Thymus (tissue), 11 donors: ENCODE measurements around the gene TBC1D8. TPM values are rescaled to one million over a fixed set of nuclear protein-coding genes. Genes with fewer than 3 reads are reported as not detected.

Experiments used
- DNase-seq, 9 donors: peaks; one replicate each; pipeline ENCODE4 v3.0.0-alpha.2; 2013; ENCODE audit warnings: low spot score in 9 of 9, low read depth in 6 of 9, missing footprints in 1 of 9
- H3K27ac ChIP-seq, 2 donors: one replicate each; pipeline ENCODE4 v1.5.1; 2013; ENCODE audit warnings: control low read depth in 1 of 2, low read depth in 1 of 2, low read length in 1 of 2, mild to moderate bottlenecking in 1 of 2, moderate library complexity in 1 of 2
- H3K27me3 ChIP-seq, 2 donors: one replicate each; pipeline ENCODE4 v1.5.1; 2013; ENCODE audit warnings: low read length in 1 of 2; ENCODE audit not compliant: control insufficient read depth in 2 of 2, insufficient read depth in 1 of 2
- H3K36me3 ChIP-seq, 2 donors: one replicate each; pipeline ENCODE4 v1.5.1; 2013; ENCODE audit warnings: low read length in 1 of 2, mild to moderate bottlenecking in 1 of 2, moderate library complexity in 1 of 2; ENCODE audit not compliant: control insufficient read depth in 2 of 2, insufficient read depth in 2 of 2
- H3K4me1 ChIP-seq, 2 donors: one replicate each; pipeline ENCODE4 v1.5.1; 2013; ENCODE audit warnings: low read length in 2 of 2; ENCODE audit not compliant: control insufficient read depth in 2 of 2, insufficient read depth in 2 of 2
- H3K4me3 ChIP-seq, 2 donors: one replicate each; pipeline ENCODE4 v1.5.1; 2013; ENCODE audit warnings: low read length in 2 of 2, control low read depth in 1 of 2, mild to moderate bottlenecking in 1 of 2
- H3K9me3 ChIP-seq, 2 donors: one replicate each; pipeline ENCODE4 v1.5.1; 2013; ENCODE audit warnings: low read length in 1 of 2, mild to moderate bottlenecking in 1 of 2; ENCODE audit not compliant: control insufficient read depth in 2 of 2, insufficient read depth in 1 of 2
- WGBS: extraction: QIAGEN DNeasy Blood & Tissue Kit; methylation state at CpG from one replicate; pipeline ENCODE4 v1.1.7; 2013; 5-methylcytosine and 5-hydroxymethylcytosine counted together
- polyA plus RNA-seq: library from polyadenylated mRNA; stranded (reverse); fragments of 200-250 nt; gene quantifications from one replicate; pipeline ENCODE4 v1.2.3, GENCODE V29; 2013
- total RNA-seq: library from RNA; stranded (reverse); fragments of 120-200 nt; gene quantifications from one replicate; pipeline ENCODE4 v1.2.4, GENCODE V29; 2013
- donor health status: healthy.

The TBC1D8 gene
- total and polyA plus RNA-seq, 2 donors = 7.7 to 16.5 TPM

DNA sequence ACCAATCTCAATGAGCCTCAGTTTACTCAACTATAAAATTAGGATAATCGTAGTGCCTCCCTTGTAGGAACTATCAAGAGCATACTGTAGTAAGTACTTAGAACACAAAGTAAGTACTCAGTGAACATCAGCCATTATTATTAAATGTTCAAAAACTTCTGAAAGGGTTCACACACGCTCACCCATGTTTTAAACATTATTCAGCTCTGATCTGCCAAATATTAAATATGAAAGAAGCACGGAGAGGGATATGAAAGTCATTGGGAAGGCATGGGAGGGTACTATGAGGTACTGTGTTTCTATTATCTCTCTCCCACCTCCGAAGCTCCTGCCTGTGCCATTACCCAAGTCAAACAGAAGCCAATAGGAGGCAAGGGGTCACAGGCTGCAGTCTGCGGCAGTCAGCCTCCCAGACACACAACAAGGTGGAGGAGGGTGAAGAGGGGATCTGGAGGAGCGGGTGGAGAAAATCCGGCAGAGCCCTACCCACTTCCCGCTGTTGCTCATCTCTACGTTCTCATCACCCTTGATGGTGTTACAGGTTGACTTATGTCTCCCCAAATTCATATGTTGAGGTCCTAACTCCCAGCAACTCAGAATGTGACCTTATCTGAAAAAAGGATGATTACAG lies 2.0 kb upstream of the TBC1D8 start:
- Histone ChIP-seq H3K9me3 (peaks cover 0 to 4% of the 10 kb centered on the region in 2 donors), H3K4me1 (peaks cover 16 to 19% of the 10 kb centered on the region in 2 donors), H3K27me3 (peaks cover 47 to 55% of the 10 kb centered on the region in 2 donors), H3K36me3 (no peaks in the 10 kb centered on the region), H3K4me3 (no peak overlapping the region), H3K27ac (no peak overlapping the region)
- no peak for DNase-seq
- 96% methylated on average over 9 of the region's 9 CpGs for WGBS

DNA sequence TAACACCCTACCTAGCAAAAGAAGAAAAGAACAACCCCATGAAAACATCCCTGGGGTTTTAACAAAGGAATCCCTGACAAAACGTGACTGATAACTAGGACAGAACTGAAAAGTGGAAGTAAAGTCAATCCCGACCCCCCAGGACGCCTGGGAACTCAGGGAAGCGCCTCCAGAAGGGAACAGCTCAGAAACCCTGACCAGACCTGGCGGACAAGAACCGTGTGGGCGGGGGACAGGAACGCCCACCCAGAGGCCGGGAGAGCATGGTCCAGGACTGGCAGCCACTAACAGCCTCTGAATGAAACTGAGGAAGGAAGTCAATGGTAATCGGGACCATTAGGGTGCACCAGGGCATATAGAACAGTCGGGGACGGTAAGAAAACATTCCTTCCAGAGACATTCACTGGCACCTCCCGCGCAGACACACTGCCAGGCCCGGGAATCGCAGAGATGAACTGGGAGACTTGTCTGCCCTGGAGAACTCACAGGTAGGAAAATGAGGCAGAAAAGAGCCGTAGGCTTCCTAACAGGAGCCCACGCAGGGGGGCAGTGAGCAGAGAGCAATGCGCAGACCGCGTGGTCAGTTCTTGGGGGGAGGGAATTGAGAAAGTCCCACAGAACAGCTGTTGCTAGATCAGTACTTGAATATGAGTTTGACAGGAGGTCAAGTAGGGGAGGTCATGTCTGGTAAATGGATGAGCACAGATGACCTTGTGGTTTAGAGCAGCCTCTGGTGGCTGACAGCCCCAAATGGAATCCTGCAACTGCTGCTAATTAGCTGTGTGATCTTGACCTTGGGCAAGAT lies 1.3 kb upstream of the TBC1D8 start:
- 7% methylated on average over 21 of the region's 21 CpGs for WGBS

DNA sequence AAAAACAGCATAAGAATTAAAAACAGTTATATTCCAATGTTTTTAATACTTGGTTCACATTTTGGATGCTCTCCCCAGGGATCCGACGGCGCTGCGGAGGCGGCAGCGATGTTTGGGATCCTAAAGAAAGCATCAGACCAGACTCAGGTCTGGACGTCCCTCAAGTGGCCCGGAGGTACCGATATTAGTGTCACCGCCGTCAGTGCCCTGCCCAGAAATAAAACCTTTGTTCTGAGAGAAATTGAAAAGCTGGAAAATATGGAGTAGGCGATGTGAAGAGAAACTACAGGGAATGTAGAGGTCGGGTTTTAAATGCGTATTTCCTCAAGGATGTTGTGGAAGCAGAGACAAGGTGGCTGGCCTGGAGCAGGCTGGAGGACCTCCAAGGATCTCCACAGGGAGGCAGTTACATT lies 683 bp upstream of the TBC1D8 start:
- peaks cover 16 to 19% of the 10 kb centered on the region in 2 donors for H3K4me1 ChIP-seq
- H3K27me3 ChIP-seq = peaks cover 47 to 55% of the 10 kb centered on the region in 2 donors
- H3K27ac ChIP-seq = peak overlapping the region in 1 of 2 donors; percentile 61
- H3K9me3 ChIP-seq = peaks cover 0 to 4% of the 10 kb centered on the region in 2 donors
- peak in 1 of 9 donors; percentile 8 for DNase-seq
- no peaks in the 10 kb centered on the region for H3K36me3 ChIP-seq
- 2% methylated on average over 14 of the region's 14 CpGs for WGBS
- H3K4me3 ChIP-seq = peak overlapping the region; percentile 50 to 71

More for the DNA sequence above, 1.3 kb upstream of the TBC1D8 start:
- Histone ChIP-seq H3K27ac (peak overlapping the region in 1 of 2 donors; percentile 3), H3K4me3 (peak overlapping the region; percentile 4 to 50), H3K36me3 (no peaks in the 10 kb centered on the region), H3K27me3 (peaks cover 47 to 55% of the 10 kb centered on the region in 2 donors), H3K9me3 (peaks cover 0 to 4% of the 10 kb centered on the region in 2 donors), H3K4me1 (peaks cover 16 to 19% of the 10 kb centered on the region in 2 donors)
- peak in 2 of 9 donors; percentile 11 to 31 for DNase-seq

DNA sequence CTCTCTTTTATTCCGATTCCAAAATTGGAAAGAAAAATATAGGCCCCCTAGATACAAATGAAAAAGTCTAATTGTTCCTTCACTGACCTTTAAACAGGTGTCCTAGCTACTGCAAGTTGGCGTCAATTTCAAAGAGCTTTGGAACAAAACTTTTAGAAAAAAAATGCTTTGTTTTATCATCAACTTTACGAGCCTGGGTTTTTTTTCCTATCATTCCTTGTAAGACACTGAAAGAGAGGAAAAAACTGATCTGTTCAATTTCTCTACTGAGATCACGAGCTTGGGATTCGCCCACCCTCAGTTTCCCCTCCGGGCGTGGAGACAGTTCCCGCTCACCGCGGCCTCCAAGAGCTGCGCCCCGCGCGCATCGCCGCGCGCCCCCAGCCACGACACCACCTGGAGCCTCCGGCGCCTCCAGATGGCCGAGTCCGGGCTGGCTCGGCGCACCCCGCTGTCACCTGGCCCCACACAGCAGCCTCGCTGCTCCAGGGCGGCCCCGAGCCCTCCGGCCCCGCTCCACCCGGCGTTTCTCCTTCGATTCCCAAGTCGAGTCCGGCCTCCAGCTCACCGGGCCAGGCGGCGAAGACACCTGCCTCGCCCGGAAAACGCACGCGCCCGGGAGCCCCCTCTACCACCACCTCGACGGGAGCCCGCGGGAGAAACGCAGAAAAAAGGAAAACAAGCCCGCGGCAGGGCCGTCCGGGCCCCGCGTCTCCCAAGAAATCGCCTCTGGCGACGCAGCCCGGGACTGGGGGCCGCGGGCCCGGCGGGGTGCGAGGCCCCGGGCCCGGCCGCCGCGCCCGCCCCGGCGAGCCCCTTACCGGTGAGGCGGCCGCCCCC lies 656 bp downstream of the TBC1D8 start:
- Histone ChIP-seq H3K27ac (no peak overlapping the region), H3K4me1 (peaks cover 16 to 19% of the 10 kb centered on the region in 2 donors), H3K36me3 (no peaks in the 10 kb centered on the region), H3K4me3 (peak overlapping the region; percentile 50 to 71), H3K27me3 (peaks cover 47 to 55% of the 10 kb centered on the region in 2 donors), H3K9me3 (peaks cover 0 to 4% of the 10 kb centered on the region in 2 donors)
- peak in 3 of 9 donors; percentile 16 to 50 (median 25) for DNase-seq
- 4% methylated on average over 76 of the region's 76 CpGs for WGBS

DNA sequence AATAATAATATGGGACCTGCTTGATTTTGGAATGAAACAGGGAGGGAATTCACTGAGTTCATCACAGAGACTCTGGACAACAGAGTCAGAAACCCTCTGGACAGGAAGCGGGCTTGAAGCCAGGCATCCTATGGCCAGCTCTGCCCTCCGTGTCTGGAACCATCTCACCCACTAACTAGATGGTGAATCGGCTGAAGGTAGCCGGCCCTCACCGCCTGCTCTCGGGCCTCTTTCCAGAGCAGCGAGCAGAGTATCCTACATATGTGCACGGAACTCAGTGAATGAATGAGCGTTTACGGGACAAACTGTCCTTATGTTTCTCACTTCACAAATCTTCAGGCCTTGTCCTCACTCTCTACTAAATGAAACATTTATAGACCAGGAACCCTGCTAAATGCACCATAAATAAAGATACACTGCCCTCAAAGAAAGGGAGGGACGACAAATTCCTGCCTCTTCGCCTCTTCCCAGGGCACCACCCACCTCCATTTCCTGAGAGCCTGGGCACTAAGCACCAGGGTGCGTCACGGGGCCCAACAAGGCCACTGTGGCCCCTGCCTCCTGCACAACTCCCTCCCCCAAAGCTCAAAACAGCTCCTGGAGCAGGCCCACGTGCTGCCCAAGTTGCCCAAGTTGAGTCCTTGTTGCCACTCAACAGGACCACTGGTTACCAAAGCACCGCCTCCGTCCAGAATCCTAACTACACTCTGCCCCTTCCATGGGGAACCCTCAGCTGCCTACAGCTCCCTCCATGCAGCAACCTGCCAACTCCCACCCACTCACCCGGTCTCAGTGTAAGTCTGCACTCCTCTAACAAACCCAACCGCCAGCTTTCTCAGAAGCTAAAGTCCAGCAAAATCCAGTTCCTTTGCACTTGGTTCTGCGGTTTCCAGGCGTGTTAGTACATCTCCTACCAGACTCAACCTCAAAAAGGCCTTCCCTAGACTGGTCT lies 1.7 kb downstream of the TBC1D8 start:
- Histone ChIP-seq H3K27me3 (peaks cover 42 to 50% of the 10 kb centered on the region in 2 donors), H3K9me3 (peaks cover 0 to 4% of the 10 kb centered on the region in 2 donors), H3K4me3 (peak overlapping the region in 1 of 2 donors; percentile 50), H3K4me1 (peaks cover 16 to 19% of the 10 kb centered on the region in 2 donors), H3K27ac (no peak overlapping the region), H3K36me3 (no peaks in the 10 kb centered on the region)
- DNase-seq = no peak
- 96% methylated on average over 21 of the region's 21 CpGs for WGBS

DNA sequence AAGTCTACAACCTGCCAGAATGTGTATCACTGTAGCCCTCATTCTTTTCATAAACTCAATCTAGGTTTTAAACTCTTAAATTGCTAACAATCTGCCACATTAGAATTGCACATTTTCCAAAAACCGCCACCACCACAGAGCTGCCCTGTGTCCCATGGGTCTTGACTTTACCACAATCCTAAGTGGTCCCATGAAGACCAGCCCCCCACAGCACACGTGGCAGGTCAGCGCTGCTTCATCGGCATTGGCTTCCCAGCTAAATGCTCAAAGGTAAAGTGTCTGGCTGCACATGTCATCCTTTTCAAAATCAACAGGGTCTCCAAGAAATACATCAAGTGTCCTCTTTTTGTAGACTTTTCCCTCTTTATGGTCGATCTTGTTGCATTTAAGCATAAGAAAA lies 2.4 kb downstream of the TBC1D8 start:
- peaks cover 0 to 4% of the 10 kb centered on the region in 2 donors for H3K9me3 ChIP-seq
- peaks cover 16 to 19% of the 10 kb centered on the region in 2 donors for H3K4me1 ChIP-seq
- no peak overlapping the region for H3K4me3 ChIP-seq
- H3K36me3 ChIP-seq = no peaks in the 10 kb centered on the region
- no peak for DNase-seq
- peaks cover 37 to 45% of the 10 kb centered on the region in 2 donors for H3K27me3 ChIP-seq
- H3K27ac ChIP-seq = no peak overlapping the region
- WGBS = 99% methylated on average over 5 of the region's 5 CpGs

DNA sequence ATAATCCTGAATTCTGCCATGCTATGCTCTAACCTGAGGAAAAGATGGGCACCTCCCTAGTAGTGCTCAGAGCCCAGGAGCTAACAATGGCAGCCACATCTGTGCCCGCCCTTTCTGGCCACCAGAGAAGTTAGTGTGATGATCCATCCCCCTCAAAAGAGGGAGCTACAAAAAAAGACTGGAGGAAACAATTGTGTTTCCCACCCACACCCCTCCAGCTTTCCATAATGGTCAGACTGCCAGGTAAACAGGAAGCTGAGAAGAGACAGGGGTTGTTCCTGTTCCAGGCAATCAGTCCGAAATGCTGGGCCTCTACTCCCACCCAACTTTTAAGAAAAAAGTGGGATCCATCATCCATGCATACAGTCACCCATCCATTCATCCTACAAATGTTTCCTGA lies 3.2 kb downstream of the TBC1D8 start:
- no peaks in the 10 kb centered on the region for H3K36me3 ChIP-seq
- H3K4me1 ChIP-seq = peaks cover 16 to 19% of the 10 kb centered on the region in 2 donors
- WGBS = 68% methylated on average over 2 of the region's 2 CpGs
- no peak overlapping the region for H3K4me3 ChIP-seq
- no peak overlapping the region for H3K27ac ChIP-seq
- H3K27me3 ChIP-seq = peaks cover 30 to 37% of the 10 kb centered on the region in 2 donors
- H3K9me3 ChIP-seq = peaks cover 0 to 4% of the 10 kb centered on the region in 2 donors
- DNase-seq = no peak

DNA sequence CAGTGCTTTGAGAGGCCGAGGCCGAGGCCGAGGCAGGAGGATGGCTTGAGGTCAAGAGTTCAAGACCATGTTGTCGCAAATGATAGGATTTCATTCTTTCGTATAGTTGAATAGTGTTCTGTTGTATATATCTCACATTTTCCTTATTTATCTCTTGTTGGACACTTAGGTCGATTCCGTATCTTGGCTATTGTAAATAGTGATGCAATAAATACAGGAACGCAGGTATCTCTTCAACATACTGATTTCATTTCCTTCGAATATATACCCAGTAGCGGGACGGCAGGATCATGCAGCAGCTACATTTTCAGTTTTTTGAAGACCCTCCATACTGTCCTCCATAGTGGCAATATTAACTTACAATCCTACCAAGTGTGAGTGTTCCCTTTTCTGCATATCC lies 4.1 kb downstream of the TBC1D8 start:
- Histone ChIP-seq H3K4me3 (no peak overlapping the region), H3K27ac (no peak overlapping the region), H3K4me1 (peaks cover 12 to 16% of the 10 kb centered on the region in 2 donors), H3K27me3 (peaks cover 24 to 27% of the 10 kb centered on the region in 2 donors), H3K9me3 (peaks cover 0 to 1% of the 10 kb centered on the region in 2 donors), H3K36me3 (no peaks in the 10 kb centered on the region)
- WGBS = 96% methylated on average over 11 of the region's 11 CpGs
- no peak for DNase-seq
